GM12878 (cell line): ENCODE measurements around the gene F13A1.

Experiments used
- ATF2 ChIP-seq: IDR thresholded peaks from 2 replicates; pipeline ENCODE4 v1.6.1; 2012; ENCODE audit warnings: low read length, inconsistent platforms
- CHD1 ChIP-seq: IDR thresholded peaks from 2 replicates; pipeline ENCODE4 v1.6.1; 2012; ENCODE audit warnings: low read depth, low read length, improper control_type of control experiment
- CTCF ChIP-seq, 3 experiments: IDR thresholded peaks in 2 of 3; conservative IDR thresholded peaks in 1 of 3; 2 replicates each; pipeline ENCODE4 v1.5.1; 2011; ENCODE audit warnings: low read depth in 3 of 3, low read length in 3 of 3, mild to moderate bottlenecking in 3 of 3, control low read depth in 2 of 3, moderate library complexity in 2 of 3, inconsistent platforms in 1 of 3, mixed read lengths in 1 of 3; ENCODE audit not compliant: control insufficient read depth in 2 of 3, insufficient read depth in 1 of 3; ENCODE audit errors: extremely low read depth in 1 of 3
- EZH2 ChIP-seq: IDR thresholded peaks from 2 replicates; pipeline ENCODE4 v1.6.1; 2012; ENCODE audit warnings: low read depth, mild to moderate bottlenecking, control low read depth, inconsistent platforms, low read length, borderline replicate concordance; ENCODE audit not compliant: control insufficient read depth
- FOS ChIP-seq: IDR thresholded peaks from 3 replicates; pipeline ENCODE4 v1.6.1; 2011; ENCODE audit warnings: borderline replicate concordance; ENCODE audit not compliant: insufficient read length; ENCODE audit errors: extremely low read depth
- RCOR1 ChIP-seq: conservative IDR thresholded peaks from 2 replicates; pipeline ENCODE4 v1.6.1; 2012; ENCODE audit warnings: low read depth, low read length, improper control_type of control experiment
- SIN3A ChIP-seq: IDR thresholded peaks from 2 replicates; pipeline ENCODE4 v1.6.1; 2012; ENCODE audit warnings: low read depth, low read length, improper control_type of control experiment
- SMAD1 ChIP-seq: fragments of 450-650 bp; IDR thresholded peaks from 2 replicates; pipeline ENCODE4 v1.6.1; 2018; ENCODE audit warnings: mild to moderate bottlenecking, low read depth; ENCODE audit not compliant: partially characterized antibody
- SREBF2 ChIP-seq: IDR thresholded peaks from 2 replicates; pipeline ENCODE4 v1.6.1; 2012; ENCODE audit warnings: mild to moderate bottlenecking, low read length
- TARDBP ChIP-seq: IDR thresholded peaks from 2 replicates; pipeline ENCODE4 v1.6.1; 2016; ENCODE audit warnings: borderline replicate concordance
- YY1 ChIP-seq: IDR thresholded peaks from 2 replicates; pipeline ENCODE4 v1.6.1; 2011; ENCODE audit warnings: low read depth, mild to moderate bottlenecking, low read length
- ZNF384 ChIP-seq: IDR thresholded peaks from 2 replicates; pipeline ENCODE4 v1.6.1; 2012; ENCODE audit warnings: low read depth, mild to moderate bottlenecking, low read length, improper control_type of control experiment, borderline replicate concordance

- TF ChIP-seq ATF2 = no peak
- no peak for TF ChIP-seq EZH2
- no peak for TF ChIP-seq FOS
- peak; percentile 20 to 38 (median 30); a peak in 4 of 6 replicates for TF ChIP-seq CTCF (IDR thresholded peaks at IDR 0.05 in 2 of 3, conservative IDR thresholded peaks at IDR 0.05 in 1 of 3; ENCODE audit: control insufficient read depth in 2 of 3, extremely low read depth in 1 of 3, insufficient read depth in 1 of 3, low read depth in 3 of 3, low read length in 3 of 3)
- TF ChIP-seq SREBF2 = no peak
- TF ChIP-seq CHD1 = no peak
- no peak for TF ChIP-seq RCOR1
- TF ChIP-seq SMAD1 = no peak
- no peak for TF ChIP-seq ZNF384
- TF ChIP-seq SIN3A = no peak
- TF ChIP-seq TARDBP = no peak
- TF ChIP-seq YY1 = no peak
These were observed 99.7 kb downstream of the F13A1 start for GRCh38 chr6:6220718-6221117.
